ENCODE measurements around the gene STPG4.

GRCh38 chr2:47073641-47074040 lies 81.5 kb downstream of the STPG4 start:
- no peak for TF ChIP-seq POLR2A (IDR thresholded peaks at IDR 0.05)
- TF ChIP-seq, protein P1, sequence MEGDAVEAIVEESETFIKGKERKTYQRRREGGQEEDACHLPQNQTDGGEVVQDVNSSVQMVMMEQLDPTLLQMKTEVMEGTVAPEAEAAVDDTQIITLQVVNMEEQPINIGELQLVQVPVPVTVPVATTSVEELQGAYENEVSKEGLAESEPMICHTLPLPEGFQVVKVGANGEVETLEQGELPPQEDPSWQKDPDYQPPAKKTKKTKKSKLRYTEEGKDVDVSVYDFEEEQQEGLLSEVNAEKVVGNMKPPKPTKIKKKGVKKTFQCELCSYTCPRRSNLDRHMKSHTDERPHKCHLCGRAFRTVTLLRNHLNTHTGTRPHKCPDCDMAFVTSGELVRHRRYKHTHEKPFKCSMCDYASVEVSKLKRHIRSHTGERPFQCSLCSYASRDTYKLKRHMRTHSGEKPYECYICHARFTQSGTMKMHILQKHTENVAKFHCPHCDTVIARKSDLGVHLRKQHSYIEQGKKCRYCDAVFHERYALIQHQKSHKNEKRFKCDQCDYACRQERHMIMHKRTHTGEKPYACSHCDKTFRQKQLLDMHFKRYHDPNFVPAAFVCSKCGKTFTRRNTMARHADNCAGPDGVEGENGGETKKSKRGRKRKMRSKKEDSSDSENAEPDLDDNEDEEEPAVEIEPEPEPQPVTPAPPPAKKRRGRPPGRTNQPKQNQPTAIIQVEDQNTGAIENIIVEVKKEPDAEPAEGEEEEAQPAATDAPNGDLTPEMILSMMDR (IDR thresholded peaks at IDR 0.05): no peak

Measured in Peyer's patch (tissue), 4 donors.